ENCODE results near the gene TMEM181.

DNA sequence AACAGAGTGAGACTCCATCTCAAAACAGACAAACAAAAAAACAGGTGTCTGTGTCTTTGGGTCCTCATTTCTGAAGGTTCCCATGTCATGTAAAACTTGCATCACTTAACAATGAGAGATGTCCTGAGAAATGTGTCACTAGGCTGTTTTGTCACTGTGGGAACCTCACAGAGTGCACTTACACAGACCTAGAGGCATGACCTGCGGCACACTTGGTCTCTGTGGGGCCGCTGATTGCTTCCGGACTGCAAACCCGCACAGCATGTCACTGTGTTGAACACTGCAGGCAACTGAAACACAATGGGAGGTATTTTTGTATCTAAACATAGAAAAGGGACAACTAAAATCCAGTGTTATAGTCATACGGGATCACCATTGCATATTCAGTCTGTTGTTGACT is 42.3 kb upstream of the TMEM181 start:
- TF ChIP-seq, protein P1, sequence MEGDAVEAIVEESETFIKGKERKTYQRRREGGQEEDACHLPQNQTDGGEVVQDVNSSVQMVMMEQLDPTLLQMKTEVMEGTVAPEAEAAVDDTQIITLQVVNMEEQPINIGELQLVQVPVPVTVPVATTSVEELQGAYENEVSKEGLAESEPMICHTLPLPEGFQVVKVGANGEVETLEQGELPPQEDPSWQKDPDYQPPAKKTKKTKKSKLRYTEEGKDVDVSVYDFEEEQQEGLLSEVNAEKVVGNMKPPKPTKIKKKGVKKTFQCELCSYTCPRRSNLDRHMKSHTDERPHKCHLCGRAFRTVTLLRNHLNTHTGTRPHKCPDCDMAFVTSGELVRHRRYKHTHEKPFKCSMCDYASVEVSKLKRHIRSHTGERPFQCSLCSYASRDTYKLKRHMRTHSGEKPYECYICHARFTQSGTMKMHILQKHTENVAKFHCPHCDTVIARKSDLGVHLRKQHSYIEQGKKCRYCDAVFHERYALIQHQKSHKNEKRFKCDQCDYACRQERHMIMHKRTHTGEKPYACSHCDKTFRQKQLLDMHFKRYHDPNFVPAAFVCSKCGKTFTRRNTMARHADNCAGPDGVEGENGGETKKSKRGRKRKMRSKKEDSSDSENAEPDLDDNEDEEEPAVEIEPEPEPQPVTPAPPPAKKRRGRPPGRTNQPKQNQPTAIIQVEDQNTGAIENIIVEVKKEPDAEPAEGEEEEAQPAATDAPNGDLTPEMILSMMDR (IDR thresholded peaks at IDR 0.05; ENCODE audit: insufficient read depth, low read length, poor library complexity, severe bottlenecking) = no peak
- TF ChIP-seq EZH2phosphoT487 (conservative IDR thresholded peaks at IDR 0.05; ENCODE audit: low read length) = no peak

Data from SU-DHL-6 (cell line).